ENCODE measurements around the gene CYP3A4.
A peak's percentile ranks its signal among the peaks of the same experiment; 100 is the strongest.
"Not testable (repeated sequence)": the region's sequence is repeated elsewhere in the genome, so short reads cannot be mapped to it uniquely, and the experiment has no call there.

CYP3A4 gene

DNA sequence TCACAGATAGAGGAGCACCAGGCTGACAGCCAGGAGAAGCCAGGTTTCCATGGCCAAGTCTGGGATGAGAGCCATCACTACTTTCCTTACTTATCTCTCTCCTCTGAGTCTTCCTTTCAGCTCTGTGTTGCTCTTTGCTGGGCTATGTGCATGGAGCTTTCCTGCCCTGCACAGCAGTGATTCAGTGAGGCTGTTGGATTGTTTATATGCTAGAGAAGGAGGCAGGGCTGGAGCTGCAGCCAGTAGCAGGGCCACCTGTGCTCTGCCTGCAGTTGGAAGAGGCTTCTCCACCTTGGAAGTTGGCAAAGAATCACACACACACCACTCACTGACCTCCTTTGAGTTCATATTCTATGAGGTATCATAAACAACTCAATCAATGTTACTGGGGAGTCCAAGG lies at the start of gene CYP3A4:
Gene CYP3A4, minus strand, starts transcription at position 178 of the 400 bp plus-strand sequence. Its CDS starts 103 bp downstream, at position 75.
- peak in 5 of 58 donors; percentile 4 to 18 (median 5) for DNase-seq

DNA sequence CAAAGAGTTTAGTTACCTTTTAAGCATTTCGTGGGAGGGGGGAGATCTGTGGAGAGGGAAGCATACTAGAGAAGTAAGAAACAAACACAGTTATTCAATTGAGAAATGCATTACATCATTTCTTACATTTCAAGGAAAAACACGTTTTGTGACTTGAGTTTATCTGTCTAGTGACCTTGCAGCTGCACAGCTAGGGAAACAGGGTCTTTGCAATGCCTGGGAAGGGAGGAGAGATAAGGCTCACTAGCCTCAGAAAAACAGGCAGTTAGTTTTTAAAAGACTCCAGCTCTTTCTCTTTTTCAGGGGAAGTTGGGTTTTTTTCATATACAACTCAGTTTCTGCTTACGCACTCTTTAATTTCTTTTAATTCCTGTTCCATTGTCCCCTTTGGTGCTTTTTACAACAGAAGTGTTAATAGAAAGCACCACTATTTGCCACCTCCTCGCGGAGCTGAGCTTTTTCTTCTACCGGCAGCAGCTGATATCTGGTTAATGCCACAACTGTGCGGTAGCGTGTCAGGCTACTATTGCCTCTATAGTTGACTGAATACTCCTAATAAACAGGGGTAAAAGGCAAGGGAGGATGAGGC lies 49.4 kb upstream of the CYP3A4 start:
- DNase-seq, result no peak

DNA sequence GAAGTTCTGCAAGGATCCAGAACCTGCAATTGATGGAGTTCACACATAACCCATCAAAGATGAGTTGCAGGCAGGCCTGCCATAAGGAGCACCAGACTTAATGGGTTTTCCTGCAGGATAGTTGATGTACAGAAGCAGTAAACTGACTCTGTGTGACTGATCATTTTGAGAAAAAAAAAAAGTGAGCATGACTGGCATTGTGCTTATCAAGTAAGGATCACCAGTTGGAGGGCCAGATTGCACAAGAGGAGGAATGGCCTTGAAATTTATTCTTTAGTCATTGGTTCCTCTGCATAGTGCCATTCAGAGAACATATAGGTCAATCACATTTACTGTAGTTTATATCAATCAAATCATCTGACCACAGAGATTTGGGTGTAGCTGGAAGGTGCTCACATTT lies 47.6 kb upstream of the CYP3A4 start:
- no peak for DNase-seq

DNA sequence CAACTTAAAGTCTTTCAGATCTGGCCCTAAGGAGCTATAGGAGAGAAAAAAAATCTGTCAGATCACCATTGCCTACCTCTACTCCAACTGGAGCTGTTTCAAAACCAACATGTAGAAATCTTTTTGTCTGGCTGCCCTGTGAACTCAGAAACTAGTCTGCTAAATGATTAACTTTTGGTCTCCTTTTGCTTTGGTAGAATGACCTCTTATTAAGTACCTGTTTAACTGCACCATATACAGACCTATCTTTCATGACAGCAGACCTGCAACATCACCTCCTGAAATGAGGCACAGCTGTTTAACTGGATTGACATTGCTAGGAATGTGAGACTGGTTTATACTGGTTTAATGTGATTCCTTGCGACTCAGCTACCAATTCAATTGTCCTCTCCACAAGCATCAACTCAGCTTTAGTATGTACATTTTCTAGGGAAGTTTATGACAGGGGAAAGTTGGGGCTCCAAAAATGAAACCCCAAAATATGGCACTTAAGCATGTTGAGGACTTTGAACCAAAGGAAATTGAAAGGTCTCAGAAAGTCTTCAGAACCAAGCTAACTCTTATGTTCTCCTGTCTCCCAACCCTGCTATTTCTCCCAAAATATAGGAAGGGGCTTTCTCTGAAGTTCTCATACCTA lies 45.7 kb upstream of the CYP3A4 start:
- no peak for DNase-seq

DNA sequence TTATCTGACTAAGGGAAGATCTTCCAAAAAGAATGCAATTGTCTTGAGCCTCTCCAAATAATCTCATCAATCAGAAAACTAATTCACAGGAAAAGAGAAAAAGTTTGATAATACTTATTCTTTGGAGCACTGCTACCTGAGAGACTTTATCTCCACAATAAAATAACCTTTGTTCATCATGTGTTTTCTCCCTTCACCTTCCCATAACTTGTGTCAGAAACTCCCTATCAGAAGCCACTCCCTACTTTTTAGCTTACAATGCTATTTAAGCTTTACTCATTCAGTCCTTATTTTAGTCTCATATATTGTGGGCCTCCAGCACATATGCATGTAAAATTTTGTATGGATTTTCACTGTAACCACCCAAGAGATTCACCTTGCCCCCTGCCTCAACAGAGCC lies 44.8 kb upstream of the CYP3A4 start:
- DNase-seq, result no peak

- DNase-seq, result no peak
These were observed 43.2 kb upstream of the CYP3A4 start for GRCh38 chr7:99827040-99827778.

- no peak for DNase-seq
These were observed 41.9 kb upstream of the CYP3A4 start for GRCh38 chr7:99825873-99826272.

- DNase-seq, result no peak
These were observed 41.5 kb upstream of the CYP3A4 start for GRCh38 chr7:99825452-99825851.

- DNase-seq, result no peak
These were observed 40.1 kb upstream of the CYP3A4 start for GRCh38 chr7:99824091-99824490.

GRCh38 chr7:99822731-99823718 lies 39.0 kb upstream of the CYP3A4 start:
- no peak for DNase-seq

GRCh38 chr7:99820408-99821027 lies 36.5 kb upstream of the CYP3A4 start:
- no peak for DNase-seq

DNA sequence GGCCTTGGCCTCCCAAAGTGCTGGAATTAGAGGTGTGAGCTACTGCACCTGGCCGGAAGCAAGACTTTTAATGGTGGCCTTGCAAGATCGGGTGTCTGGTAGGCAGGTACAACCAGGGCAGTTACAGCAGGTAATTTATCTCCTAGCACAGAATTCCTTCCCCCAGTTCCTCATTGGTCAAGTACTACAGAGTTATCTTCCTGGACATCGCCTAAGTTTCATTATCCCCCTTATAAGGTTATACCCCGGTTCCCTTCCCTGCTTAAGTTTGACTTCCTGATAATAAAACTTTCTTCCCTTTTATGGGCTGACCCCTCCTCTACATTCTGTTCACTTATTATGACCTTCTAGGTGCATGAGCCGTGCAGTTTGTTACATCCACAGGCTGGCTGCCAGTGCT lies 24.8 kb upstream of the CYP3A4 start:
- no peak for DNase-seq

GRCh38 chr7:99806839-99807478 lies 23.0 kb upstream of the CYP3A4 start:
- no peak for DNase-seq

- no peak for DNase-seq
These were observed 21.7 kb upstream of the CYP3A4 start for GRCh38 chr7:99805641-99806040.

GRCh38 chr7:99803118-99803517 lies 19.1 kb upstream of the CYP3A4 start:
- not testable (repeated sequence) for DNase-seq

- DNase-seq, result not testable (repeated sequence)
These were observed 17.4 kb upstream of the CYP3A4 start for GRCh38 chr7:99801407-99801806.

- DNase-seq, result no peak
These were observed 15.0 kb upstream of the CYP3A4 start for GRCh38 chr7:99798972-99799371.

GRCh38 chr7:99795864-99796263 lies 11.9 kb upstream of the CYP3A4 start:
- DNase-seq, result not testable (repeated sequence)

- no peak for DNase-seq
These were observed 10.9 kb upstream of the CYP3A4 start for GRCh38 chr7:99794585-99795502.
